ENCODE results near the gene RPL13A. TPM values are rescaled to one million over a fixed set of nuclear protein-coding genes. Genes with fewer than 3 reads are reported as not detected.

The RPL13A gene
- total and polyA plus RNA-seq, 9 of the 15 experiments (the other 6 are each of a cell fraction or from before 2014, with no cell fraction given) = 1,744 to 5,482 (median 2,949) TPM

DNA sequence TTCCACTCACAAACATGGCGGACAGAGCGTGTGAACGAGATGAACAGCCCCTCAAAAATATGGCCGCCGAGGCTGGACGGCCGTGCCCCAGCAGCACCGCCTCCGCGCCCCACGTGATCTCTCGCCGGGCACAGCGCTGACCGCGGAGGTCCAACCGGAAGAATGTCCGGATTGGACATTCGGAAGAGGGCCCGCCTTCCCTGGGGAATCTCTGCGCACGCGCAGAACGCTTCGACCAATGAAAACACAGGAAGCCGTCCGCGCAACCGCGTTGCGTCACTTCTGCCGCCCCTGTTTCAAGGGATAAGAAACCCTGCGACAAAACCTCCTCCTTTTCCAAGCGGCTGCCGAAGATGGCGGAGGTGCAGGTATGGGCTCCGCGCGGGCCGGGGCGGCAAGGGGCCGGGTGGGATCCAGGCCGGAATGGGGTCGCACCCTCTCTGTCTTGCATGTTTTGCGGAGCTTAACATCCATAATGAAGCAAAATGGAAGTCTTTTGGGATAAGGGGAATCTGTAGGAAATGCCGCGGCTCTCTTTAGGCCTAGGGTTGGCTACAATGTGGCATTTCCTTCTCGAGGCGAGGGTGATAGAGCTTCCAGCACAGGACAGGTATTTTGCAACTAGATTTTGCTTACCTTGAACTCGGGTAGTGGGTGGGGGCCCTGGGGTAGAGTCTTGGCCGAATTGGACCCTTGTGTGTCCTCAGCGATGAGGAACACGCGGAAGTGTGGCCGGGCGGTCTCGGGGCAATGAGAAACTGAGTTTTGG, at the start of gene RPL13A (continued):
- TF ChIP-seq, protein P1, sequence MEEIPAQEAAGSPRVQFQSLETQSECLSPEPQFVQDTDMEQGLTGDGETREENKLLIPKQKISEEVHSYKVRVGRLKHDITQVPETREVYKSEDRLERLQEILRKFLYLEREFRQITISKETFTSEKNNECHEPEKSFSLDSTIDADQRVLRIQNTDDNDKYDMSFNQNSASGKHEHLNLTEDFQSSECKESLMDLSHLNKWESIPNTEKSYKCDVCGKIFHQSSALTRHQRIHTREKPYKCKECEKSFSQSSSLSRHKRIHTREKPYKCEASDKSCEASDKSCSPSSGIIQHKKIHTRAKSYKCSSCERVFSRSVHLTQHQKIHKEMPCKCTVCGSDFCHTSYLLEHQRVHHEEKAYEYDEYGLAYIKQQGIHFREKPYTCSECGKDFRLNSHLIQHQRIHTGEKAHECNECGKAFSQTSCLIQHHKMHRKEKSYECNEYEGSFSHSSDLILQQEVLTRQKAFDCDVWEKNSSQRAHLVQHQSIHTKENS (CRISPR knock-in tag; IDR thresholded peaks at IDR 0.05) = no peak
- TF ChIP-seq SMARCA4 (IDR thresholded peaks at IDR 0.05) (no peak), TAF9B (IDR thresholded peaks at IDR 0.05; ENCODE audit: partially characterized antibody) (peak; percentile 98), HDAC2 (IDR thresholded peaks at IDR 0.05) (no peak), TCF3 (CRISPR knock-in tag; IDR thresholded peaks at IDR 0.05) (no peak), MYBL2 (IDR thresholded peaks at IDR 0.05; ENCODE audit: low read depth) (no peak), MYBL2 (CRISPR knock-in tag; IDR thresholded peaks at IDR 0.05; ENCODE audit: borderline replicate concordance) (no peak), BRCA1 (IDR thresholded peaks at IDR 0.05) (no peak), BRCA1 (CRISPR knock-in tag; IDR thresholded peaks at IDR 0.05) (no peak), STAT5A (IDR thresholded peaks at IDR 0.05; ENCODE audit: borderline replicate concordance, low read length) (no peak), ZNF384 (IDR thresholded peaks at IDR 0.05; ENCODE audit: low read depth, low read length) (no peak), SMARCC2 (IDR thresholded peaks at IDR 0.05; ENCODE audit: low read depth) (no peak), RBM14 (IDR thresholded peaks at IDR 0.05; ENCODE audit: borderline replicate concordance, insufficient read depth, low read depth, low read length) (peak; percentile 78; the same call in 1 of the 2 replicates), NFE2L1 (tag; IDR thresholded peaks at IDR 0.05; ENCODE audit: borderline replicate concordance, low read depth) (no peak), KLF16 (IDR thresholded peaks at IDR 0.05) (no peak)
- TF ChIP-seq, protein P2, sequence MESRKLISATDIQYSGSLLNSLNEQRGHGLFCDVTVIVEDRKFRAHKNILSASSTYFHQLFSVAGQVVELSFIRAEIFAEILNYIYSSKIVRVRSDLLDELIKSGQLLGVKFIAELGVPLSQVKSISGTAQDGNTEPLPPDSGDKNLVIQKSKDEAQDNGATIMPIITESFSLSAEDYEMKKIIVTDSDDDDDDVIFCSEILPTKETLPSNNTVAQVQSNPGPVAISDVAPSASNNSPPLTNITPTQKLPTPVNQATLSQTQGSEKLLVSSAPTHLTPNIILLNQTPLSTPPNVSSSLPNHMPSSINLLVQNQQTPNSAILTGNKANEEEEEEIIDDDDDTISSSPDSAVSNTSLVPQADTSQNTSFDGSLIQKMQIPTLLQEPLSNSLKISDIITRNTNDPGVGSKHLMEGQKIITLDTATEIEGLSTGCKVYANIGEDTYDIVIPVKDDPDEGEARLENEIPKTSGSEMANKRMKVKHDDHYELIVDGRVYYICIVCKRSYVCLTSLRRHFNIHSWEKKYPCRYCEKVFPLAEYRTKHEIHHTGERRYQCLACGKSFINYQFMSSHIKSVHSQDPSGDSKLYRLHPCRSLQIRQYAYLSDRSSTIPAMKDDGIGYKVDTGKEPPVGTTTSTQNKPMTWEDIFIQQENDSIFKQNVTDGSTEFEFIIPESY (CRISPR knock-in tag; IDR thresholded peaks at IDR 0.05) = peak; percentile 58; the same call in 1 of the 2 replicates
- TF ChIP-seq, protein P3, sequence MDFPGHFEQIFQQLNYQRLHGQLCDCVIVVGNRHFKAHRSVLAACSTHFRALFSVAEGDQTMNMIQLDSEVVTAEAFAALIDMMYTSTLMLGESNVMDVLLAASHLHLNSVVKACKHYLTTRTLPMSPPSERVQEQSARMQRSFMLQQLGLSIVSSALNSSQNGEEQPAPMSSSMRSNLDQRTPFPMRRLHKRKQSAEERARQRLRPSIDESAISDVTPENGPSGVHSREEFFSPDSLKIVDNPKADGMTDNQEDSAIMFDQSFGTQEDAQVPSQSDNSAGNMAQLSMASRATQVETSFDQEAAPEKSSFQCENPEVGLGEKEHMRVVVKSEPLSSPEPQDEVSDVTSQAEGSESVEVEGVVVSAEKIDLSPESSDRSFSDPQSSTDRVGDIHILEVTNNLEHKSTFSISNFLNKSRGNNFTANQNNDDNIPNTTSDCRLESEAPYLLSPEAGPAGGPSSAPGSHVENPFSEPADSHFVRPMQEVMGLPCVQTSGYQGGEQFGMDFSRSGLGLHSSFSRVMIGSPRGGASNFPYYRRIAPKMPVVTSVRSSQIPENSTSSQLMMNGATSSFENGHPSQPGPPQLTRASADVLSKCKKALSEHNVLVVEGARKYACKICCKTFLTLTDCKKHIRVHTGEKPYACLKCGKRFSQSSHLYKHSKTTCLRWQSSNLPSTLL (IDR thresholded peaks at IDR 0.05) = no peak
- TF ChIP-seq, protein P4, sequence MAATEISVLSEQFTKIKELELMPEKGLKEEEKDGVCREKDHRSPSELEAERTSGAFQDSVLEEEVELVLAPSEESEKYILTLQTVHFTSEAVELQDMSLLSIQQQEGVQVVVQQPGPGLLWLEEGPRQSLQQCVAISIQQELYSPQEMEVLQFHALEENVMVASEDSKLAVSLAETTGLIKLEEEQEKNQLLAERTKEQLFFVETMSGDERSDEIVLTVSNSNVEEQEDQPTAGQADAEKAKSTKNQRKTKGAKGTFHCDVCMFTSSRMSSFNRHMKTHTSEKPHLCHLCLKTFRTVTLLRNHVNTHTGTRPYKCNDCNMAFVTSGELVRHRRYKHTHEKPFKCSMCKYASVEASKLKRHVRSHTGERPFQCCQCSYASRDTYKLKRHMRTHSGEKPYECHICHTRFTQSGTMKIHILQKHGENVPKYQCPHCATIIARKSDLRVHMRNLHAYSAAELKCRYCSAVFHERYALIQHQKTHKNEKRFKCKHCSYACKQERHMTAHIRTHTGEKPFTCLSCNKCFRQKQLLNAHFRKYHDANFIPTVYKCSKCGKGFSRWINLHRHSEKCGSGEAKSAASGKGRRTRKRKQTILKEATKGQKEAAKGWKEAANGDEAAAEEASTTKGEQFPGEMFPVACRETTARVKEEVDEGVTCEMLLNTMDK (IDR thresholded peaks at IDR 0.05; ENCODE audit: borderline replicate concordance, insufficient read depth, low read depth, low read length, poor library complexity, severe bottlenecking) = no peak
- TF ChIP-seq, protein P5, sequence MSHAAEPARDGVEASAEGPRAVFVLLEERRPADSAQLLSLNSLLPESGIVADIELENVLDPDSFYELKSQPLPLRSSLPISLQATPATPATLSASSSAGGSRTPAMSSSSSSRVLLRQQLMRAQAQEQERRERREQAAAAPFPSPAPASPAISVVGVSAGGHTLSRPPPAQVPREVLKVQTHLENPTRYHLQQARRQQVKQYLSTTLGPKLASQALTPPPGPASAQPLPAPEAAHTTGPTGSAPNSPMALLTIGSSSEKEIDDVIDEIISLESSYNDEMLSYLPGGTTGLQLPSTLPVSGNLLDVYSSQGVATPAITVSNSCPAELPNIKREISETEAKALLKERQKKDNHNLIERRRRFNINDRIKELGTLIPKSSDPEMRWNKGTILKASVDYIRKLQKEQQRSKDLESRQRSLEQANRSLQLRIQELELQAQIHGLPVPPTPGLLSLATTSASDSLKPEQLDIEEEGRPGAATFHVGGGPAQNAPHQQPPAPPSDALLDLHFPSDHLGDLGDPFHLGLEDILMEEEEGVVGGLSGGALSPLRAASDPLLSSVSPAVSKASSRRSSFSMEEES (CRISPR knock-in tag; IDR thresholded peaks at IDR 0.05) = peak; percentile 97
